GM12878 (cell line): Measurements from ENCODE around the gene SV2A. TPM values are rescaled to one million over a fixed set of nuclear protein-coding genes. Genes with fewer than 3 reads are reported as not detected.

Experiments
- CBX5 ChIP-seq: sonication (generic); IDR thresholded peaks from 2 replicates; pipeline ENCODE4 v1.6.1; 2016; ENCODE audit warnings: low read depth, moderate library complexity, mild to moderate bottlenecking, inconsistent platforms
- CHD1 ChIP-seq: IDR thresholded peaks from 2 replicates; pipeline ENCODE4 v1.6.1; 2012; ENCODE audit warnings: low read depth, low read length, improper control_type of control experiment
- ETV6 ChIP-seq, 2 experiments: fragments of 450-650 bp in 1 of 2; IDR thresholded peaks in 1 of 2; conservative IDR thresholded peaks in 1 of 2; 2 replicates each; pipeline ENCODE4 v1.6.1; 2014; ENCODE audit warnings: antibody characterized with exemption in 1 of 2, borderline replicate concordance in 1 of 2, low read depth in 1 of 2, mild to moderate bottlenecking in 1 of 2, moderate library complexity in 1 of 2
- EZH2 ChIP-seq: IDR thresholded peaks from 2 replicates; pipeline ENCODE4 v1.6.1; 2012; ENCODE audit warnings: low read depth, mild to moderate bottlenecking, control low read depth, inconsistent platforms, low read length, borderline replicate concordance; ENCODE audit not compliant: control insufficient read depth
- NFXL1 ChIP-seq: fragments of 450-650 bp; IDR thresholded peaks from 2 replicates; pipeline ENCODE4 v1.6.1; 2017; ENCODE audit warnings: antibody characterized with exemption, mild to moderate bottlenecking, borderline replicate concordance
- REST ChIP-seq: IDR thresholded peaks from 2 replicates; pipeline ENCODE4 v1.6.1; 2012; ENCODE audit warnings: mild to moderate bottlenecking, low read depth, low read length
- ZNF217 ChIP-seq: fragments of 450-650 bp; IDR thresholded peaks from 2 replicates; pipeline ENCODE4 v1.6.1; 2017; ENCODE audit warnings: antibody characterized with exemption, mild to moderate bottlenecking
- ZNF622 ChIP-seq: fragments of 450-650 bp; IDR thresholded peaks from 2 replicates; pipeline ENCODE4 v1.6.1; 2017; ENCODE audit warnings: mild to moderate bottlenecking, inconsistent platforms
- polyA plus RNA-seq, 11 experiments: library from polyadenylated mRNA; depleted of rRNA in 4 of 11; unstranded in 6 of 11; stranded (reverse) in 5 of 11; fragments of >200 nt; fragmentation: Nextera tagmentation in 4 of 11; fragmentation: Illumina TruSeq in 1 of 11; extraction: Ambion mirVana in 4 of 11; extraction: Trizol in 1 of 11; gene quantifications; 1 replicate in 1 of 11; 2 replicates in 10 of 11; pipeline versions ENCODE4 v1.2.1 to v1.2.3, GENCODE V29; 2011 to 2016; ENCODE audit warnings: inconsistent platforms in 2 of 11, missing spikeins in 2 of 11, low read depth in 1 of 11
- total RNA-seq, 4 experiments: library from RNA; depleted of rRNA in 3 of 4; stranded (reverse); fragments of >200 nt in 3 of 4; fragmentation: Illumina TruSeq in 1 of 4; extraction: Trizol in 1 of 4; gene quantifications; 2 replicates each; pipeline versions ENCODE4 v1.2.1 to v1.2.3, GENCODE V29; 2013 to 2021
- TF ChIP-seq, protein P1 (sequence below): fragments of 450-650 bp; formaldehyde crosslinking; IDR thresholded peaks from 2 replicates; pipeline ENCODE4 v1.4.0; 2022; ENCODE audit warnings: mild to moderate bottlenecking, moderate library complexity
- TF ChIP-seq, protein P2 (sequence below): fragments of 450-650 bp; IDR thresholded peaks from 2 replicates; pipeline ENCODE4 v1.6.1; 2017; ENCODE audit warnings: mild to moderate bottlenecking, low read depth, inconsistent platforms; ENCODE audit not compliant: poor library complexity, severe bottlenecking
- TF ChIP-seq, protein P3 (sequence below), 3 experiments: IDR thresholded peaks in 2 of 3; conservative IDR thresholded peaks in 1 of 3; 2 replicates each; pipeline ENCODE4 v1.5.1; 2011; ENCODE audit warnings: low read depth in 3 of 3, low read length in 3 of 3, mild to moderate bottlenecking in 3 of 3, control low read depth in 2 of 3, moderate library complexity in 2 of 3, inconsistent platforms in 1 of 3, mixed read lengths in 1 of 3; ENCODE audit not compliant: control insufficient read depth in 2 of 3, insufficient read depth in 1 of 3; ENCODE audit errors: extremely low read depth in 1 of 3
- TF ChIP-seq, protein P4 (sequence below): fragments of 450-650 bp; IDR thresholded peaks from 2 replicates; pipeline ENCODE4 v1.6.1; 2017; ENCODE audit warnings: mild to moderate bottlenecking, moderate library complexity

Gene SV2A
- total and polyA plus RNA-seq, 10 of the 15 experiments (the other 5 are each of a cell fraction or from before 2014, with no cell fraction given): 0.39 to 11.6 (median 5.4) TPM

GRCh38 chr1:149962039-149962647 is 44.5 kb upstream of the SV2A start (continued):
- TF ChIP-seq, protein P1, sequence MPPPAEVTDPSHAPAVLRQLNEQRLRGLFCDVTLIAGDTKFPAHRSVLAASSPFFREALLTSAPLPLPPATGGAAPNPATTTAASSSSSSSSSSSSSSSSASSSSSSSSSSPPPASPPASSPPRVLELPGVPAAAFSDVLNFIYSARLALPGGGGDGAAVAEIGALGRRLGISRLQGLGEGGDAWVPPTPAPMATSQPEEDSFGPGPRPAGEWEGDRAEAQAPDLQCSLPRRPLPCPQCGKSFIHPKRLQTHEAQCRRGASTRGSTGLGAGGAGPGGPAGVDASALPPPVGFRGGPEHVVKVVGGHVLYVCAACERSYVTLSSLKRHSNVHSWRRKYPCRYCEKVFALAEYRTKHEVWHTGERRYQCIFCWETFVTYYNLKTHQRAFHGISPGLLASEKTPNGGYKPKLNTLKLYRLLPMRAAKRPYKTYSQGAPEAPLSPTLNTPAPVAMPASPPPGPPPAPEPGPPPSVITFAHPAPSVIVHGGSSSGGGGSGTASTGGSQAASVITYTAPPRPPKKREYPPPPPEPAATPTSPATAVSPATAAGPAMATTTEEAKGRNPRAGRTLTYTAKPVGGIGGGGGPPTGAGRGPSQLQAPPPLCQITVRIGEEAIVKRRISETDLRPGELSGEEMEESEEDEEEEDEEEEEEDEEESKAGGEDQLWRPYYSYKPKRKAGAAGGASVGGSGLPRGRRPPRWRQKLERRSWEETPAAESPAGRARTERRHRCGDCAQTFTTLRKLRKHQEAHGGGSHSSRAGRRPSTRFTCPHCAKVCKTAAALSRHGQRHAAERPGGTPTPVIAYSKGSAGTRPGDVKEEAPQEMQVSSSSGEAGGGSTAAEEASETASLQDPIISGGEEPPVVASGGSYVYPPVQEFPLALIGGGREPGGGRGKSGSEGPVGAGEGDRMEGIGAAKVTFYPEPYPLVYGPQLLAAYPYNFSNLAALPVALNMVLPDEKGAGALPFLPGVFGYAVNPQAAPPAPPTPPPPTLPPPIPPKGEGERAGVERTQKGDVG: no peak
- no peak for TF ChIP-seq ETV6 (conservative IDR thresholded peaks at IDR 0.05 in 1 of 2, IDR thresholded peaks at IDR 0.05 in 1 of 2; ENCODE audit: borderline replicate concordance in 1 of 2, low read depth in 1 of 2)
- TF ChIP-seq CBX5: no peak
- TF ChIP-seq NFXL1: no peak
- TF ChIP-seq, protein P2, sequence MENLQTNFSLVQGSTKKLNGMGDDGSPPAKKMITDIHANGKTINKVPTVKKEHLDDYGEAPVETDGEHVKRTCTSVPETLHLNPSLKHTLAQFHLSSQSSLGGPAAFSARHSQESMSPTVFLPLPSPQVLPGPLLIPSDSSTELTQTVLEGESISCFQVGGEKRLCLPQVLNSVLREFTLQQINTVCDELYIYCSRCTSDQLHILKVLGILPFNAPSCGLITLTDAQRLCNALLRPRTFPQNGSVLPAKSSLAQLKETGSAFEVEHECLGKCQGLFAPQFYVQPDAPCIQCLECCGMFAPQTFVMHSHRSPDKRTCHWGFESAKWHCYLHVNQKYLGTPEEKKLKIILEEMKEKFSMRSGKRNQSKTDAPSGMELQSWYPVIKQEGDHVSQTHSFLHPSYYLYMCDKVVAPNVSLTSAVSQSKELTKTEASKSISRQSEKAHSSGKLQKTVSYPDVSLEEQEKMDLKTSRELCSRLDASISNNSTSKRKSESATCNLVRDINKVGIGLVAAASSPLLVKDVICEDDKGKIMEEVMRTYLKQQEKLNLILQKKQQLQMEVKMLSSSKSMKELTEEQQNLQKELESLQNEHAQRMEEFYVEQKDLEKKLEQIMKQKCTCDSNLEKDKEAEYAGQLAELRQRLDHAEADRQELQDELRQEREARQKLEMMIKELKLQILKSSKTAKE: no peak
- TF ChIP-seq REST: no peak
- TF ChIP-seq, protein P3, sequence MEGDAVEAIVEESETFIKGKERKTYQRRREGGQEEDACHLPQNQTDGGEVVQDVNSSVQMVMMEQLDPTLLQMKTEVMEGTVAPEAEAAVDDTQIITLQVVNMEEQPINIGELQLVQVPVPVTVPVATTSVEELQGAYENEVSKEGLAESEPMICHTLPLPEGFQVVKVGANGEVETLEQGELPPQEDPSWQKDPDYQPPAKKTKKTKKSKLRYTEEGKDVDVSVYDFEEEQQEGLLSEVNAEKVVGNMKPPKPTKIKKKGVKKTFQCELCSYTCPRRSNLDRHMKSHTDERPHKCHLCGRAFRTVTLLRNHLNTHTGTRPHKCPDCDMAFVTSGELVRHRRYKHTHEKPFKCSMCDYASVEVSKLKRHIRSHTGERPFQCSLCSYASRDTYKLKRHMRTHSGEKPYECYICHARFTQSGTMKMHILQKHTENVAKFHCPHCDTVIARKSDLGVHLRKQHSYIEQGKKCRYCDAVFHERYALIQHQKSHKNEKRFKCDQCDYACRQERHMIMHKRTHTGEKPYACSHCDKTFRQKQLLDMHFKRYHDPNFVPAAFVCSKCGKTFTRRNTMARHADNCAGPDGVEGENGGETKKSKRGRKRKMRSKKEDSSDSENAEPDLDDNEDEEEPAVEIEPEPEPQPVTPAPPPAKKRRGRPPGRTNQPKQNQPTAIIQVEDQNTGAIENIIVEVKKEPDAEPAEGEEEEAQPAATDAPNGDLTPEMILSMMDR (IDR thresholded peaks at IDR 0.05 in 2 of 3, conservative IDR thresholded peaks at IDR 0.05 in 1 of 3; ENCODE audit: control insufficient read depth in 2 of 3, extremely low read depth in 1 of 3, insufficient read depth in 1 of 3, low read depth in 3 of 3, low read length in 3 of 3): peak; percentile 50 to 73 (median 71); a peak in 5 of 6 replicates
- TF ChIP-seq ZNF217: no peak
- TF ChIP-seq, protein P4, sequence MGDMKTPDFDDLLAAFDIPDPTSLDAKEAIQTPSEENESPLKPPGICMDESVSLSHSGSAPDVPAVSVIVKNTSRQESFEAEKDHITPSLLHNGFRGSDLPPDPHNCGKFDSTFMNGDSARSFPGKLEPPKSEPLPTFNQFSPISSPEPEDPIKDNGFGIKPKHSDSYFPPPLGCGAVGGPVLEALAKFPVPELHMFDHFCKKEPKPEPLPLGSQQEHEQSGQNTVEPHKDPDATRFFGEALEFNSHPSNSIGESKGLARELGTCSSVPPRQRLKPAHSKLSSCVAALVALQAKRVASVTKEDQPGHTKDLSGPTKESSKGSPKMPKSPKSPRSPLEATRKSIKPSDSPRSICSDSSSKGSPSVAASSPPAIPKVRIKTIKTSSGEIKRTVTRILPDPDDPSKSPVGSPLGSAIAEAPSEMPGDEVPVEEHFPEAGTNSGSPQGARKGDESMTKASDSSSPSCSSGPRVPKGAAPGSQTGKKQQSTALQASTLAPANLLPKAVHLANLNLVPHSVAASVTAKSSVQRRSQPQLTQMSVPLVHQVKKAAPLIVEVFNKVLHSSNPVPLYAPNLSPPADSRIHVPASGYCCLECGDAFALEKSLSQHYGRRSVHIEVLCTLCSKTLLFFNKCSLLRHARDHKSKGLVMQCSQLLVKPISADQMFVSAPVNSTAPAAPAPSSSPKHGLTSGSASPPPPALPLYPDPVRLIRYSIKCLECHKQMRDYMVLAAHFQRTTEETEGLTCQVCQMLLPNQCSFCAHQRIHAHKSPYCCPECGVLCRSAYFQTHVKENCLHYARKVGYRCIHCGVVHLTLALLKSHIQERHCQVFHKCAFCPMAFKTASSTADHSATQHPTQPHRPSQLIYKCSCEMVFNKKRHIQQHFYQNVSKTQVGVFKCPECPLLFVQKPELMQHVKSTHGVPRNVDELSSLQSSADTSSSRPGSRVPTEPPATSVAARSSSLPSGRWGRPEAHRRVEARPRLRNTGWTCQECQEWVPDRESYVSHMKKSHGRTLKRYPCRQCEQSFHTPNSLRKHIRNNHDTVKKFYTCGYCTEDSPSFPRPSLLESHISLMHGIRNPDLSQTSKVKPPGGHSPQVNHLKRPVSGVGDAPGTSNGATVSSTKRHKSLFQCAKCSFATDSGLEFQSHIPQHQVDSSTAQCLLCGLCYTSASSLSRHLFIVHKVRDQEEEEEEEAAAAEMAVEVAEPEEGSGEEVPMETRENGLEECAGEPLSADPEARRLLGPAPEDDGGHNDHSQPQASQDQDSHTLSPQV: no peak
- TF ChIP-seq CHD1: no peak
- TF ChIP-seq ZNF622: no peak
- no peak for TF ChIP-seq EZH2
